Activated B cell treated with CpG ODN at 0.5 μM for 24 hours (primary cell): Measurements from ENCODE around the gene TCF4. TPM values are rescaled to one million over a fixed set of nuclear protein-coding genes. Genes with fewer than 3 reads are reported as not detected.

Experiments
- ATAC-seq: fragments of 200-7000 bp; cut with Tn5 transposase; one replicate; pipeline ENCODE4 v1.10.0; 2021; ENCODE audit warnings: low read depth, mild to moderate bottlenecking, moderate library complexity
- CTCF ChIA-PET: fragments of 350-600 bp; sonication (Branson Sonifier 250); formaldehyde crosslinking; loops from one replicate; lab custom pipeline; 2021; ENCODE audit warnings: antibody characterized with exemption; lab: Charles Lee
- POLR2A ChIA-PET: fragments of 350-600 bp; sonication (Branson Sonifier 250); formaldehyde crosslinking; loops from one replicate; lab custom pipeline; 2021; ENCODE audit warnings: antibody characterized with exemption; lab: Charles Lee
- DNase-seq: peaks from one replicate; pipeline ENCODE4 v3.0.0; 2022
- H3K27ac Mint-ChIP-seq: one replicate; pipeline ENCODE4 v1.8.0; 2020; ENCODE audit warnings: mixed read lengths
- H3K27me3 Mint-ChIP-seq: one replicate; pipeline ENCODE4 v1.8.0; 2021; ENCODE audit warnings: mixed read lengths
- H3K36me3 Mint-ChIP-seq: one replicate; pipeline ENCODE4 v1.8.0; 2021; ENCODE audit warnings: low read depth, mixed read lengths
- H3K4me1 Mint-ChIP-seq: one replicate; pipeline ENCODE4 v1.8.0; 2021; ENCODE audit warnings: mixed read lengths
- H3K4me3 Mint-ChIP-seq: one replicate; pipeline ENCODE4 v1.8.0; 2020; ENCODE audit warnings: mild to moderate bottlenecking, mixed read lengths
- H3K9me3 Mint-ChIP-seq: one replicate; pipeline ENCODE4 v1.8.0; 2020; ENCODE audit warnings: mixed read lengths
- intact Hi-C: fragments of 100-400 bp; cut with micrococcal nuclease; formaldehyde crosslinking; loops from one replicate; pipeline ENCODE4 v1.15.1; 2024
- total RNA-seq: library from RNA; stranded (reverse); gene quantifications from 2 replicates; pipeline ENCODE4 v1.2.3, GENCODE V29; 2022
- TF ChIP-seq, protein P1 (sequence below): fragments of 200-600 bp; IDR thresholded peaks from one replicate; pipeline ENCODE4 v1.8.0; 2022; ENCODE audit warnings: antibody characterized with exemption, mild to moderate bottlenecking

TCF4 gene
- total RNA-seq, 1 donor from 2014 or later: 270 TPM

- ATAC-seq: no peak
- Mint-ChIP-seq H3K4me1 (peaks cover 73% of the 10 kb centered on the region), H3K9me3 (no peaks in the 10 kb centered on the region), H3K4me3 (no peak overlapping the region), H3K36me3 (peaks cover 68% of the 10 kb centered on the region), H3K27me3 (no peaks in the 10 kb centered on the region), H3K27ac (peak overlapping the region; percentile 83)
- intact Hi-C loops: loop anchor here (10.0 kb wide), 1 partner anchor 1015 kb away; no protein-coding TSS in a partner anchor
- ChIA-PET CTCF (no interaction called here), POLR2A (interaction anchor here (2.0 kb wide), 1 partner anchor 9 kb away, joined by 10 read pairs; no protein-coding TSS in a partner anchor)
- no peak for DNase-seq
- TF ChIP-seq, protein P1, sequence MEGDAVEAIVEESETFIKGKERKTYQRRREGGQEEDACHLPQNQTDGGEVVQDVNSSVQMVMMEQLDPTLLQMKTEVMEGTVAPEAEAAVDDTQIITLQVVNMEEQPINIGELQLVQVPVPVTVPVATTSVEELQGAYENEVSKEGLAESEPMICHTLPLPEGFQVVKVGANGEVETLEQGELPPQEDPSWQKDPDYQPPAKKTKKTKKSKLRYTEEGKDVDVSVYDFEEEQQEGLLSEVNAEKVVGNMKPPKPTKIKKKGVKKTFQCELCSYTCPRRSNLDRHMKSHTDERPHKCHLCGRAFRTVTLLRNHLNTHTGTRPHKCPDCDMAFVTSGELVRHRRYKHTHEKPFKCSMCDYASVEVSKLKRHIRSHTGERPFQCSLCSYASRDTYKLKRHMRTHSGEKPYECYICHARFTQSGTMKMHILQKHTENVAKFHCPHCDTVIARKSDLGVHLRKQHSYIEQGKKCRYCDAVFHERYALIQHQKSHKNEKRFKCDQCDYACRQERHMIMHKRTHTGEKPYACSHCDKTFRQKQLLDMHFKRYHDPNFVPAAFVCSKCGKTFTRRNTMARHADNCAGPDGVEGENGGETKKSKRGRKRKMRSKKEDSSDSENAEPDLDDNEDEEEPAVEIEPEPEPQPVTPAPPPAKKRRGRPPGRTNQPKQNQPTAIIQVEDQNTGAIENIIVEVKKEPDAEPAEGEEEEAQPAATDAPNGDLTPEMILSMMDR: no peak
These were observed 348.3 kb downstream of the TCF4 start for GRCh38 chr18:55239740-55240139.

- peaks cover 61% of the 10 kb centered on the region for H3K4me1 Mint-ChIP-seq
- H3K27ac Mint-ChIP-seq: peak overlapping the region; percentile 14
- POLR2A ChIA-PET: interaction anchor here (1.8 to 2.0 kb wide), 2 partner anchors 12 to 29 kb away, joined by 6 to 10 read pairs; no protein-coding TSS in a partner anchor
- DNase-seq (no peak), ATAC-seq (no peak)
- H3K36me3 Mint-ChIP-seq: peaks cover 68% of the 10 kb centered on the region
- H3K4me3 Mint-ChIP-seq: no peak overlapping the region
- CTCF ChIA-PET: interaction anchor here (1.2 to 1.9 kb wide), 3 partner anchors 13 to 102 kb away, joined by 3 to 9 read pairs (median 4); no protein-coding TSS in a partner anchor
- intact Hi-C loops: no loop called here
- H3K27me3 Mint-ChIP-seq: no peaks in the 10 kb centered on the region
- TF ChIP-seq, protein P1: no peak
- no peaks in the 10 kb centered on the region for H3K9me3 Mint-ChIP-seq
These were observed 350.3 kb downstream of the TCF4 start for GRCh38 chr18:55237660-55238059.

DNA sequence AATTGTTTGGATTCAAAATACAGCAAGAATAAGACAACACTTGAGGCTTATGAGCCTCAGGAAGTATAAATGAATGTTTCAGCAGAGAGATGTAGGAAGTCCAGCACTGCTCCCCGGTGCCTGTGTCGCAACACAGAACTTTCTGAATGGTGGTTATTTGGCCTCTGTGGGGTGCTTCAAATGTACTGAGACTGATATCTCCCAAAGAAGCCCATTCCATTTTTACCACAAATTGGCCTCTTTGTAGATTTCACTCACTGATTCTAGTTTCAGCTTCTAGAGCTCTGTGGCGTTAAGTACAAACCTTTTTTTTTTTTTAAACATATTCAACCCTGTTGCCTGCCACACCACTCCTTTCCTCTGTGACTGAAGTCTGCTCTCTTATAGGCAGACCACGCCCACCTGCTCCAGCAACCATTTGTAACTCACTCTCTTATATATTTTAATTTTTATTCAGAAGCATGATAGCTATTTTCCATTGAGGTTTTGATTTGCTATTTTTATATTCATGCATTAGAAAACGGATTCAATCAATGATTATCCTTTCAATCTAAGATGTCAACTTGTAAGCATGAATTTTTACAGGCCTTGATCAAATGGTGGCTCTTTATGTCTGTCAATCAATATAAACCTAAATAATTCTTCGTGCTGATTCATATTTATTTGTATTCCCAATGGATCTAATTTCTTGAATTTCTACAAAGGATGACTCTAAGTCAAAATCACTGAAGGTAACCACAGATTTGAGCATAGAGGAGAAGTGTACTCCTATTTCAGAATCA, 351.7 kb downstream of the TCF4 start:
- no peaks in the 10 kb centered on the region for H3K9me3 Mint-ChIP-seq
- peaks cover 50% of the 10 kb centered on the region for H3K4me1 Mint-ChIP-seq
- TF ChIP-seq, protein P1: no peak
- no peak overlapping the region for H3K4me3 Mint-ChIP-seq
- DNase-seq (no peak), ATAC-seq (peak; percentile 51)
- ChIA-PET POLR2A (interaction anchor here (0.6 to 1.6 kb wide), 2 partner anchors 9 to 18 kb away, joined by 3 to 4 read pairs; no protein-coding TSS in a partner anchor), CTCF (no interaction called here)
- intact Hi-C loops: no loop called here
- H3K36me3 Mint-ChIP-seq: peaks cover 68% of the 10 kb centered on the region
- no peaks in the 10 kb centered on the region for H3K27me3 Mint-ChIP-seq
- H3K27ac Mint-ChIP-seq: peak overlapping the region; percentile 80

DNA sequence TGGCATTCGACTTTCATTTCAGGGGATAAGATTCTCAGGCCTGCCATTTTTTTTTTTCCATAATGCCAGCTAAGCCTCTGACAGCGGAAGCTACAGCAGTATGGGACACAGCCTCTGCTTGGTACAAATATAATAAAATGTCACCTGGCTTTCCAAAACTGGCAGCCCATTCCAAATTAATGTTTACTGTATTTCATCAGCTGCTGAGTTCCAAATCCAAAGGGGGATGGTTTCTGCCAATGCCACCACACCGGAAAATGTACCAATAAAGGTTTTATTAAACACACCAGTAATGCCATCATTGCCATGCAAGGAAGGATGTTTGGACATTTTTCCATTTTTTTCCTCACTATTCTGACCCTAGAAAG, 352.9 kb downstream of the TCF4 start:
- Mint-ChIP-seq H3K4me1 (peaks cover 45% of the 10 kb centered on the region), H3K27ac (peak overlapping the region; percentile 80)
- CTCF ChIA-PET: interaction anchor here (0.5 to 5.6 kb wide), 41 partner anchors 10 to 1494 kb away, joined by 3 to 165 read pairs (median 4); no protein-coding TSS in a partner anchor

More for the DNA sequence above, 352.9 kb downstream of the TCF4 start:
- Mint-ChIP-seq H3K4me3 (no peak overlapping the region), H3K36me3 (peaks cover 70% of the 10 kb centered on the region), H3K27me3 (no peaks in the 10 kb centered on the region), H3K9me3 (no peaks in the 10 kb centered on the region)
- POLR2A ChIA-PET: interaction anchor here (0.5 to 1.8 kb wide), 11 partner anchors 10 to 476 kb away, joined by 3 to 17 read pairs (median 4); no protein-coding TSS in a partner anchor
- intact Hi-C loops: loop anchor here (2.0 kb wide), 3 partner anchors 14 to 878 kb away; no protein-coding TSS in a partner anchor
- DNase-seq: no peak
- TF ChIP-seq, protein P1: no peak
- ATAC-seq: no peak
